ENCODE results near the gene EXOC3L2. TPM values are rescaled to one million over a fixed set of nuclear protein-coding genes. Genes with fewer than 3 reads are reported as not detected.

EXOC3L2 gene
- total RNA-seq, 1 experiment from 2014 or later, result not detected

GRCh38 chr19:45213031-45213430 lies 32.2 kb downstream of the EXOC3L2 start:
- Histone ChIP-seq H3K27me3 (ENCODE audit: low read length) (no peaks in the 10 kb centered on the region), H3K4me2 (ENCODE audit: low read depth, low read length, poor library complexity, severe bottlenecking) (no peak overlapping the region), H3K4me1 (ENCODE audit: low read length) (no peaks in the 10 kb centered on the region)

GRCh38 chr19:45211751-45212381 lies 33.3 kb downstream of the EXOC3L2 start:
- Histone ChIP-seq H3K36me3 (ENCODE audit: insufficient read depth, low read length) (no peaks in the 10 kb centered on the region), H2AFZ (ENCODE audit: low read length) (no peak overlapping the region), H4K20me1 (ENCODE audit: insufficient read depth, low read depth, low read length) (no peaks in the 10 kb centered on the region), H3K4me1 (ENCODE audit: low read length) (no peaks in the 10 kb centered on the region), H3K27me3 (ENCODE audit: low read length) (no peaks in the 10 kb centered on the region), H3K4me3 (ENCODE audit: low read length) (no peak overlapping the region), H3K9me3 (ENCODE audit: low read length) (no peaks in the 10 kb centered on the region), H3K9me2 (replicated peaks; ENCODE audit: insufficient read depth, low read length) (no peaks in the 10 kb centered on the region), H3K9ac (ENCODE audit: low read length) (no peak overlapping the region), H3K4me2 (ENCODE audit: low read depth, low read length, poor library complexity, severe bottlenecking) (no peak overlapping the region), H3K79me2 (ENCODE audit: low read length) (no peaks in the 10 kb centered on the region), H3K27ac (ENCODE audit: low read length) (no peak overlapping the region)
- DNase-seq, result no peak

More at GRCh38 chr19:45213031-45213430, 32.2 kb downstream of the EXOC3L2 start:
- no peaks in the 10 kb centered on the region for H3K9me3 ChIP-seq (ENCODE audit: low read length)
- H3K9me2 ChIP-seq (replicated peaks; ENCODE audit: insufficient read depth, low read length), result no peaks in the 10 kb centered on the region
- no peak overlapping the region for H3K27ac ChIP-seq (ENCODE audit: low read length)
- H3K79me2 ChIP-seq (ENCODE audit: low read length), result no peaks in the 10 kb centered on the region
- no peaks in the 10 kb centered on the region for H3K36me3 ChIP-seq (ENCODE audit: insufficient read depth, low read length)
- no peak overlapping the region for H2AFZ ChIP-seq (ENCODE audit: low read length)
- H3K4me3 ChIP-seq (ENCODE audit: low read length), result no peak overlapping the region
- no peak for DNase-seq
- no peak overlapping the region for H3K9ac ChIP-seq (ENCODE audit: low read length)
- H4K20me1 ChIP-seq (ENCODE audit: insufficient read depth, low read depth, low read length), result no peaks in the 10 kb centered on the region

- Histone ChIP-seq H3K4me1 (ENCODE audit: low read length) (no peaks in the 10 kb centered on the region), H3K79me2 (ENCODE audit: low read length) (no peaks in the 10 kb centered on the region), H3K9me3 (ENCODE audit: low read length) (no peaks in the 10 kb centered on the region), H3K36me3 (ENCODE audit: insufficient read depth, low read length) (no peaks in the 10 kb centered on the region), H3K27me3 (ENCODE audit: low read length) (no peaks in the 10 kb centered on the region), H3K9me2 (replicated peaks; ENCODE audit: insufficient read depth, low read length) (no peaks in the 10 kb centered on the region), H2AFZ (ENCODE audit: low read length) (no peak overlapping the region), H3K9ac (ENCODE audit: low read length) (no peak overlapping the region), H3K27ac (ENCODE audit: low read length) (no peak overlapping the region), H3K4me3 (ENCODE audit: low read length) (no peak overlapping the region), H3K4me2 (ENCODE audit: low read depth, low read length, poor library complexity, severe bottlenecking) (no peak overlapping the region), H4K20me1 (ENCODE audit: insufficient read depth, low read depth, low read length) (no peaks in the 10 kb centered on the region)
- no peak for DNase-seq
Measured at GRCh38 chr19:45206328-45206727, 38.9 kb downstream of the EXOC3L2 start.

- no peaks in the 10 kb centered on the region for H3K27me3 ChIP-seq (ENCODE audit: low read length)
- H4K20me1 ChIP-seq (ENCODE audit: insufficient read depth, low read depth, low read length), result no peaks in the 10 kb centered on the region
- H3K79me2 ChIP-seq (ENCODE audit: low read length), result no peaks in the 10 kb centered on the region
- H3K9me3 ChIP-seq (ENCODE audit: low read length), result no peaks in the 10 kb centered on the region
- no peak for DNase-seq
- H3K9me2 ChIP-seq (replicated peaks; ENCODE audit: insufficient read depth, low read length), result no peaks in the 10 kb centered on the region
- H3K4me3 ChIP-seq (ENCODE audit: low read length), result no peak overlapping the region
- H2AFZ ChIP-seq (ENCODE audit: low read length), result no peak overlapping the region
- H3K27ac ChIP-seq (ENCODE audit: low read length), result no peak overlapping the region
- H3K4me2 ChIP-seq (ENCODE audit: low read depth, low read length, poor library complexity, severe bottlenecking), result no peak overlapping the region
- H3K4me1 ChIP-seq (ENCODE audit: low read length), result no peaks in the 10 kb centered on the region
- no peak overlapping the region for H3K9ac ChIP-seq (ENCODE audit: low read length)
- no peaks in the 10 kb centered on the region for H3K36me3 ChIP-seq (ENCODE audit: insufficient read depth, low read length)
Measured at GRCh38 chr19:45205810-45206209, 39.4 kb downstream of the EXOC3L2 start.

- H3K4me2 ChIP-seq (ENCODE audit: low read depth, low read length, poor library complexity, severe bottlenecking), result no peak overlapping the region
Measured at GRCh38 chr19:45202637-45203036, 42.6 kb downstream of the EXOC3L2 start.

GRCh38 chr19:45200568-45200967 lies 44.6 kb downstream of the EXOC3L2 start:
- Histone ChIP-seq H3K9me2 (replicated peaks; ENCODE audit: insufficient read depth, low read length) (no peaks in the 10 kb centered on the region), H4K20me1 (ENCODE audit: insufficient read depth, low read depth, low read length) (no peaks in the 10 kb centered on the region), H3K9ac (ENCODE audit: low read length) (no peak overlapping the region), H3K9me3 (ENCODE audit: low read length) (no peaks in the 10 kb centered on the region), H3K27me3 (ENCODE audit: low read length) (no peaks in the 10 kb centered on the region), H3K4me2 (ENCODE audit: low read depth, low read length, poor library complexity, severe bottlenecking) (no peak overlapping the region), H3K4me3 (ENCODE audit: low read length) (no peak overlapping the region), H3K79me2 (ENCODE audit: low read length) (no peaks in the 10 kb centered on the region), H3K4me1 (ENCODE audit: low read length) (no peaks in the 10 kb centered on the region), H2AFZ (ENCODE audit: low read length) (no peak overlapping the region), H3K27ac (ENCODE audit: low read length) (no peak overlapping the region), H3K36me3 (ENCODE audit: insufficient read depth, low read length) (no peaks in the 10 kb centered on the region)
- DNase-seq, result peak; percentile 65

More at GRCh38 chr19:45202637-45203036, 42.6 kb downstream of the EXOC3L2 start:
- Histone ChIP-seq H3K4me3 (ENCODE audit: low read length) (no peak overlapping the region), H3K27me3 (ENCODE audit: low read length) (no peaks in the 10 kb centered on the region), H3K36me3 (ENCODE audit: insufficient read depth, low read length) (no peaks in the 10 kb centered on the region), H3K9me3 (ENCODE audit: low read length) (no peaks in the 10 kb centered on the region), H3K27ac (ENCODE audit: low read length) (no peak overlapping the region), H3K4me1 (ENCODE audit: low read length) (no peaks in the 10 kb centered on the region), H3K79me2 (ENCODE audit: low read length) (no peaks in the 10 kb centered on the region), H3K9me2 (replicated peaks; ENCODE audit: insufficient read depth, low read length) (no peaks in the 10 kb centered on the region), H2AFZ (ENCODE audit: low read length) (no peak overlapping the region), H3K9ac (ENCODE audit: low read length) (no peak overlapping the region), H4K20me1 (ENCODE audit: insufficient read depth, low read depth, low read length) (no peaks in the 10 kb centered on the region)
- no peak for DNase-seq

- Histone ChIP-seq H2AFZ (ENCODE audit: low read length) (no peak overlapping the region), H3K27ac (ENCODE audit: low read length) (no peak overlapping the region), H3K36me3 (ENCODE audit: insufficient read depth, low read length) (no peaks in the 10 kb centered on the region), H3K79me2 (ENCODE audit: low read length) (no peaks in the 10 kb centered on the region), H4K20me1 (ENCODE audit: insufficient read depth, low read depth, low read length) (no peaks in the 10 kb centered on the region), H3K9me3 (ENCODE audit: low read length) (no peaks in the 10 kb centered on the region), H3K4me1 (ENCODE audit: low read length) (no peaks in the 10 kb centered on the region), H3K27me3 (ENCODE audit: low read length) (no peaks in the 10 kb centered on the region), H3K9me2 (replicated peaks; ENCODE audit: insufficient read depth, low read length) (no peaks in the 10 kb centered on the region), H3K4me3 (ENCODE audit: low read length) (no peak overlapping the region), H3K9ac (ENCODE audit: low read length) (no peak overlapping the region), H3K4me2 (ENCODE audit: low read depth, low read length, poor library complexity, severe bottlenecking) (no peak overlapping the region)
- no peak for DNase-seq
Measured at GRCh38 chr19:45195764-45196163, 49.4 kb downstream of the EXOC3L2 start.

GRCh38 chr19:45191375-45191774 lies 53.8 kb downstream of the EXOC3L2 start:
- H3K27ac ChIP-seq (ENCODE audit: low read length), result no peak overlapping the region
- H3K9ac ChIP-seq (ENCODE audit: low read length), result no peak overlapping the region
- H3K4me1 ChIP-seq (ENCODE audit: low read length), result no peaks in the 10 kb centered on the region
- H3K9me2 ChIP-seq (replicated peaks; ENCODE audit: insufficient read depth, low read length), result no peaks in the 10 kb centered on the region
- no peaks in the 10 kb centered on the region for H4K20me1 ChIP-seq (ENCODE audit: insufficient read depth, low read depth, low read length)
- H3K4me2 ChIP-seq (ENCODE audit: low read depth, low read length, poor library complexity, severe bottlenecking), result no peak overlapping the region
- no peaks in the 10 kb centered on the region for H3K79me2 ChIP-seq (ENCODE audit: low read length)
- no peak for DNase-seq
- H3K9me3 ChIP-seq (ENCODE audit: low read length), result no peaks in the 10 kb centered on the region
- no peak overlapping the region for H3K4me3 ChIP-seq (ENCODE audit: low read length)
- no peaks in the 10 kb centered on the region for H3K27me3 ChIP-seq (ENCODE audit: low read length)
- no peak overlapping the region for H2AFZ ChIP-seq (ENCODE audit: low read length)
- H3K36me3 ChIP-seq (ENCODE audit: insufficient read depth, low read length), result no peaks in the 10 kb centered on the region
